Panc1 (cell line): Measurements from ENCODE around the gene SLC6A20. TPM values are rescaled to one million over a fixed set of nuclear protein-coding genes. Genes with fewer than 3 reads are reported as not detected.

Experiments used
- ATAC-seq: fragments of 200-7000 bp; cut with Tn5 transposase; 2 replicates; pipeline ENCODE4 v1.9.1; 2020; ENCODE audit warnings: mild to moderate bottlenecking, moderate library complexity
- BruUV-seq: library from RNA; stranded (reverse); fragments of 400-500 nt; replicated peaks from 2 replicates; lab custom pipeline; 2021; lab: Mats Ljungman, UMichigan
- CTCF ChIA-PET: fragments of 300-600 bp; sonication (Branson Sonifier 250); formaldehyde crosslinking; loops from one replicate; lab custom pipeline; 2022; ENCODE audit warnings: antibody characterized with exemption; lab: Charles Lee
- POLR2A ChIA-PET: fragments of 300-600 bp; sonication (Branson Sonifier 250); formaldehyde crosslinking; loops from one replicate; lab custom pipeline; 2022; ENCODE audit warnings: antibody characterized with exemption; lab: Charles Lee
- DNase-seq: peaks from one replicate; pipeline ENCODE4 v3.0.0-alpha.2; 2010; ENCODE audit warnings: low read depth, low spot score
- H3K27ac ChIP-seq: 2 replicates; pipeline ENCODE4 v1.5.1; 2011; ENCODE audit warnings: mild to moderate bottlenecking, low read length, inconsistent platforms
- H3K27me3 ChIP-seq: fragments of 200-500 bp; sonication (Bioruptor generic); 2 replicates; pipeline ENCODE4 v1.6.0; 2014; ENCODE audit warnings: low read length, inconsistent platforms; ENCODE audit not compliant: control insufficient read depth, insufficient read depth
- H3K36me3 ChIP-seq: fragments of 200-500 bp; sonication (Bioruptor generic); 2 replicates; pipeline ENCODE4 v1.5.1; 2014; ENCODE audit warnings: inconsistent platforms, mild to moderate bottlenecking, low read length, moderate library complexity; ENCODE audit not compliant: control insufficient read depth, insufficient read depth
- H3K4me1 ChIP-seq: 2 replicates; pipeline ENCODE4 v1.5.1; 2011; ENCODE audit warnings: inconsistent platforms, mild to moderate bottlenecking, low read length, moderate library complexity; ENCODE audit not compliant: control insufficient read depth, insufficient read depth
- H3K4me3 ChIP-seq, 2 experiments: 2 replicates each; pipeline ENCODE4 v1.5.1; 2011 to 2012; ENCODE audit warnings: low read depth in 2 of 2, low read length in 2 of 2, mild to moderate bottlenecking in 2 of 2, inconsistent platforms in 1 of 2, moderate library complexity in 1 of 2
- H3K9me3 ChIP-seq: fragments of 200-500 bp; sonication (Bioruptor generic); 2 replicates; pipeline ENCODE4 v1.5.1; 2014; ENCODE audit warnings: low read depth, mild to moderate bottlenecking, inconsistent platforms, low read length, moderate library complexity; ENCODE audit not compliant: control insufficient read depth, insufficient read depth
- CTCF ChIP-seq: fragments of 450-650 bp; IDR thresholded peaks from 2 replicates; pipeline ENCODE4 v1.5.1; 2017; ENCODE audit warnings: mild to moderate bottlenecking
- POLR2AphosphoS5 ChIP-seq: IDR thresholded peaks from 2 replicates; pipeline ENCODE4 v1.6.1; 2012; ENCODE audit warnings: mild to moderate bottlenecking, low read depth, low read length, moderate library complexity
- REST ChIP-seq, 2 experiments: IDR thresholded peaks; 2 replicates each; pipeline ENCODE4 v1.6.1; 2011 to 2012; ENCODE audit warnings: low read depth in 2 of 2, control low read depth in 1 of 2, low read length in 1 of 2, mild to moderate bottlenecking in 1 of 2, moderate library complexity in 1 of 2; ENCODE audit not compliant: insufficient read depth in 1 of 2
- SIN3A ChIP-seq: IDR thresholded peaks from 2 replicates; pipeline ENCODE4 v1.6.1; 2012; ENCODE audit warnings: low read depth, mild to moderate bottlenecking, low read length, moderate library complexity, borderline replicate concordance; ENCODE audit not compliant: insufficient read depth
- TCF7L2 ChIP-seq: IDR thresholded peaks from 2 replicates; pipeline ENCODE4 v1.6.1; 2011; ENCODE audit warnings: mild to moderate bottlenecking, low read depth, low read length, inconsistent platforms
- in situ Hi-C: cut with HindIII; loops from 2 replicates; pipeline ENCODE4 v1.10.0; 2016; ENCODE audit warnings: low sequenced_read_pairs, low pct_unique_long_range_greater_than_20kb
- intact Hi-C: fragments of 100-400 bp; cut with micrococcal nuclease; formaldehyde crosslinking; loops from one replicate; pipeline ENCODE4 v1.10.0; 2022; ENCODE audit not compliant: unreplicated experiment
- total RNA-seq: library from RNA; stranded (reverse); gene quantifications from one replicate; pipeline ENCODE4 v1.2.1, GENCODE V29; 2021; ENCODE audit not compliant: unreplicated experiment

The SLC6A20 gene
- total RNA-seq, 1 experiment from 2014 or later, result 0.28 TPM

DNA sequence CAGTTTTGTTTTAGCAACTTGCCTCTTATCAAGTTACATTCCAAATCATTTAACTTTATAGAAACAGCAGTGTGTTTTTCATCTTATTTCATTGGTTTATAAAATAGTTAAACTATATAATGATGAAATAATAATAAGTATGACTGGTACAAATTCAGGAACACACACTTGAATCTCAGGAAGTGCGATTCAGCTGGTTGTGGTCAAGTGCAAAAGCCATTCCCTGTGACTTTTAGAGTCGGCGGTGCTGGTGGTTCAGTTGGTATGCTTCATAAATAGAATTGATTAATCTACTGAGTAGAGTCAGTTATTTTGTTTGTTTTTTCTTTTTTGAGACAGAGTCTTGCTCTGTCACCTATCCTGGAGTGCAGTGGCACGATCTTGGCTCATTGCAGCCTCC lies 84.4 kb downstream of the SLC6A20 start:
- Histone ChIP-seq H3K27me3 (no peaks in the 10 kb centered on the region), H3K27ac (no peak overlapping the region), H3K4me1 (no peaks in the 10 kb centered on the region), H3K4me3 (no peak overlapping the region), H3K9me3 (no peaks in the 10 kb centered on the region), H3K36me3 (peaks cover 7% of the 10 kb centered on the region)
- ChIA-PET CTCF (no interaction called here), POLR2A (no interaction called here)
- no TSS peak for BruUV-seq
- TF ChIP-seq SIN3A (no peak), TCF7L2 (no peak), CTCF (no peak), REST (IDR thresholded peaks at IDR 0.05; ENCODE audit: insufficient read depth in 1 of 2, low read depth in 2 of 2, low read length in 1 of 2) (no peak), POLR2AphosphoS5 (no peak)
- in situ Hi-C loops (no loop called here), intact Hi-C loops (no loop called here)
- DNase-seq, result no peak
- ATAC-seq, result no peak

- Histone ChIP-seq H3K27ac (no peak overlapping the region), H3K9me3 (no peaks in the 10 kb centered on the region), H3K4me3 (no peak overlapping the region), H3K27me3 (no peaks in the 10 kb centered on the region), H3K36me3 (peaks cover 8% of the 10 kb centered on the region), H3K4me1 (no peaks in the 10 kb centered on the region)
- BruUV-seq, result no TSS peak
- ATAC-seq (no peak), DNase-seq (no peak)
- CTCF ChIA-PET, result no interaction called here
- POLR2A ChIA-PET, result no interaction called here
- TF ChIP-seq SIN3A (no peak), REST (IDR thresholded peaks at IDR 0.05; ENCODE audit: insufficient read depth in 1 of 2, low read depth in 2 of 2, low read length in 1 of 2) (no peak), TCF7L2 (no peak), POLR2AphosphoS5 (no peak), CTCF (no peak)
- in situ Hi-C loops, result no loop called here
- intact Hi-C loops, result no loop called here
These were observed 90.2 kb downstream of the SLC6A20 start for GRCh38 chr3:45705839-45706808.
